GM12878 (cell line): ENCODE measurements around the gene FRMD5. TPM values are rescaled to one million over a fixed set of nuclear protein-coding genes. Genes with fewer than 3 reads are reported as not detected.

Source experiments
- ATAC-seq: fragments of 200-7000 bp; cut with Tn5 transposase; 3 replicates; pipeline ENCODE4 v1.9.1; 2020; ENCODE audit warnings: mild to moderate bottlenecking, moderate library complexity
- BruUV-seq: library from RNA; stranded (reverse); fragments of 400-500 nt; replicated peaks from 2 replicates; lab custom pipeline; 2021; lab: Mats Ljungman, UMichigan
- CTCF ChIA-PET: fragments of 300-600 bp; sonication (Branson Sonifier 250); formaldehyde crosslinking; extraction: SDS; loops from one replicate; lab custom pipeline; 2021; ENCODE audit warnings: inconsistent platforms; lab: Yijun Ruan, JAX
- POLR2A ChIA-PET: fragments of 350-600 bp; formaldehyde crosslinking; extraction: SDS; loops from one replicate; lab custom pipeline; 2021; ENCODE audit warnings: inconsistent platforms; lab: Charles Lee
- RAD21 ChIA-PET: fragments of 300-600 bp; sonication (Branson Sonifier 250); formaldehyde crosslinking; loops from one replicate; lab custom pipeline; 2023; ENCODE audit warnings: antibody characterized with exemption; ENCODE audit not compliant: unreplicated experiment; lab: Charles Lee
- SMC1A ChIA-PET: fragments of 300-600 bp; sonication (Branson Sonifier 250); formaldehyde crosslinking; loops from one replicate; lab custom pipeline; 2023; ENCODE audit not compliant: unreplicated experiment, uncharacterized antibody; lab: Charles Lee
- DNase-seq: peaks from one replicate; pipeline ENCODE4 v3.0.0-alpha.2; 2011; ENCODE audit warnings: low read depth, low spot score
- FAIRE-seq: peaks from 3 replicates; lab custom pipeline; 2011; peaks lifted over from hg19 to GRCh38; lab: Jason Lieb, UNC
- H2AFZ ChIP-seq: 2 replicates; pipeline ENCODE4 v1.6.0; 2011; ENCODE audit warnings: low read depth, low read length, control low read depth; ENCODE audit not compliant: control insufficient read depth
- H3K27ac ChIP-seq: 2 replicates; pipeline ENCODE4 v1.5.1; 2011; ENCODE audit warnings: control low read depth; ENCODE audit not compliant: control insufficient read depth, insufficient read depth
- H3K27me3 ChIP-seq, 2 experiments: replicated peaks in 1 of 2; 2 replicates each; pipeline versions ENCODE4 v1.6.0 to v1.6.1; 2011; ENCODE audit warnings: low read length in 1 of 2; ENCODE audit not compliant: control insufficient read depth in 2 of 2, insufficient read depth in 2 of 2
- H3K36me3 ChIP-seq, 2 experiments: 2 replicates each; pipeline ENCODE4 v1.5.1; 2011; ENCODE audit warnings: low read length in 1 of 2; ENCODE audit not compliant: control insufficient read depth in 2 of 2, insufficient read depth in 2 of 2
- H3K4me1 ChIP-seq: 2 replicates; pipeline ENCODE4 v1.6.1; 2011; ENCODE audit warnings: mild to moderate bottlenecking, low read length, moderate library complexity, mixed read lengths; ENCODE audit not compliant: control insufficient read depth, insufficient read depth
- H3K4me2 ChIP-seq: 2 replicates; pipeline ENCODE4 v1.6.0; 2011; ENCODE audit warnings: control low read depth; ENCODE audit not compliant: control insufficient read depth, insufficient read depth
- H3K4me3 ChIP-seq: fragments of 200-600 bp; sonication (generic); 2 replicates; pipeline ENCODE4 v1.5.1; 2016
- H3K79me2 ChIP-seq: 2 replicates; pipeline ENCODE4 v1.6.0; 2011; ENCODE audit warnings: low read length; ENCODE audit not compliant: control insufficient read depth, insufficient read depth
- H3K9ac ChIP-seq: 2 replicates; pipeline ENCODE4 v1.8.0; 2011; ENCODE audit warnings: low read length, control low read depth, mixed read lengths; ENCODE audit not compliant: control insufficient read depth, insufficient read depth
- H3K9me3 ChIP-seq: replicated peaks from 3 replicates; pipeline ENCODE4 v1.5.1; 2011; ENCODE audit warnings: mild to moderate bottlenecking, low read length; ENCODE audit not compliant: control insufficient read depth, insufficient read depth
- H4K20me1 ChIP-seq: 2 replicates; pipeline ENCODE4 v1.6.0; 2011; ENCODE audit not compliant: control insufficient read depth, insufficient read depth
- ATF3 ChIP-seq: IDR thresholded peaks from 2 replicates; pipeline ENCODE4 v1.6.1; 2011; ENCODE audit warnings: low read depth, mild to moderate bottlenecking, low read length, moderate library complexity, borderline replicate concordance; ENCODE audit errors: extremely low read depth
- BCLAF1 ChIP-seq: fragments of 450-650 bp; IDR thresholded peaks from 2 replicates; pipeline ENCODE4 v1.6.1; 2017; ENCODE audit warnings: antibody characterized with exemption, mild to moderate bottlenecking, moderate library complexity
- CHD2 ChIP-seq: IDR thresholded peaks from 2 replicates; pipeline ENCODE4 v1.6.1; 2011; ENCODE audit warnings: low read depth, low read length, improper control_type of control experiment, borderline replicate concordance
- CREB1 ChIP-seq: IDR thresholded peaks from 2 replicates; pipeline ENCODE4 v1.6.1; 2012; ENCODE audit warnings: low read depth, mild to moderate bottlenecking, inconsistent platforms
- E2F8 ChIP-seq: fragments of 450-650 bp; IDR thresholded peaks from 2 replicates; pipeline ENCODE4 v1.6.1; 2018; ENCODE audit warnings: mild to moderate bottlenecking, low read depth, moderate library complexity; ENCODE audit not compliant: partially characterized antibody
- EZH2 ChIP-seq: IDR thresholded peaks from 2 replicates; pipeline ENCODE4 v1.6.1; 2012; ENCODE audit warnings: low read depth, mild to moderate bottlenecking, control low read depth, inconsistent platforms, low read length, borderline replicate concordance; ENCODE audit not compliant: control insufficient read depth
- MXI1 ChIP-seq: fragments of 150-350 bp; IDR thresholded peaks from 2 replicates; pipeline ENCODE4 v1.6.1; 2011; ENCODE audit warnings: low read depth, mild to moderate bottlenecking, inconsistent platforms, low read length, improper control_type of control experiment
- POLR2A ChIP-seq: IDR thresholded peaks from 2 replicates; pipeline ENCODE4 v1.6.1; 2011; ENCODE audit warnings: low read depth, mild to moderate bottlenecking, low read length
- SIN3A ChIP-seq: IDR thresholded peaks from 2 replicates; pipeline ENCODE4 v1.6.1; 2012; ENCODE audit warnings: low read depth, low read length, improper control_type of control experiment
- SMC3 ChIP-seq: IDR thresholded peaks from 2 replicates; pipeline ENCODE4 v1.6.1; 2011; ENCODE audit warnings: low read length, improper control_type of control experiment, borderline replicate concordance
- WGBS: methylation state at CpG from one replicate; pipeline ENCODE4 v1.1.6; 2016; ENCODE audit warnings: low lambda C conversion rate; ENCODE audit not compliant: insufficient replicate concordance, insufficient coverage; ENCODE audit errors: missing lambda C conversion rate; 5-methylcytosine and 5-hydroxymethylcytosine counted together
- in situ Hi-C: fragments of 300-500 bp; cut with MboI; formaldehyde crosslinking; loops from 9 replicates; pipeline ENCODE4 v1.14.3; 2018; ENCODE audit warnings: mixed read lengths
- intact Hi-C: fragments of 100-400 bp; cut with micrococcal nuclease; formaldehyde crosslinking; loops from one replicate; pipeline ENCODE4 v1.14.2; 2022; ENCODE audit not compliant: unreplicated experiment
- polyA plus RNA-seq, 11 experiments: library from polyadenylated mRNA; depleted of rRNA in 4 of 11; unstranded in 6 of 11; stranded (reverse) in 5 of 11; fragments of >200 nt; fragmentation: Nextera tagmentation in 4 of 11; fragmentation: Illumina TruSeq in 1 of 11; extraction: Ambion mirVana in 4 of 11; extraction: Trizol in 1 of 11; gene quantifications; 1 replicate in 1 of 11; 2 replicates in 10 of 11; pipeline versions ENCODE4 v1.2.1 to v1.2.3, GENCODE V29; 2011 to 2016; ENCODE audit warnings: inconsistent platforms in 2 of 11, missing spikeins in 2 of 11, low read depth in 1 of 11
- total RNA-seq, 4 experiments: library from RNA; depleted of rRNA in 3 of 4; stranded (reverse); fragments of >200 nt in 3 of 4; fragmentation: Illumina TruSeq in 1 of 4; extraction: Trizol in 1 of 4; gene quantifications; 2 replicates each; pipeline versions ENCODE4 v1.2.1 to v1.2.3, GENCODE V29; 2013 to 2021

FRMD5 gene
- total and polyA plus RNA-seq, 10 of the 15 experiments (the other 5 are each of a cell fraction or from before 2014, with no cell fraction given), result 0.26 to 6.4 (median 0.68) TPM; not detected in 1

- intact Hi-C loops (no loop called here), in situ Hi-C loops (no loop called here)
These were observed 306.0 kb downstream of the FRMD5 start for GRCh38 chr15:43889042-43889441.

More at GRCh38 chr15:43889042-43889441, 306.0 kb downstream of the FRMD5 start:
- BruUV-seq, result no TSS peak
- ChIA-PET POLR2A (interaction anchor here (0.6 kb wide), 1 partner anchor 79 kb away, joined by 3 read pairs; no protein-coding TSS in a partner anchor), RAD21 (no interaction called here), CTCF (interaction anchor here (1.1 kb wide), 1 partner anchor 14 kb away, joined by 3 read pairs; no protein-coding TSS in a partner anchor), SMC1A (no interaction called here)
- no peak overlapping the region for H3K27ac ChIP-seq
- FAIRE-seq, result no peak
- WGBS, result 72% methylated on average over 3 of the region's 3 CpGs
- no peaks in the 10 kb centered on the region; a peak in 1 of 4 replicates for H3K36me3 ChIP-seq
- TF ChIP-seq SMC3 (no peak), BCLAF1 (no peak), SIN3A (no peak), CREB1 (no peak), CHD2 (no peak), MXI1 (no peak), POLR2A (no peak), E2F8 (no peak), ATF3 (no peak), EZH2 (no peak)
- no peaks in the 10 kb centered on the region for H3K27me3 ChIP-seq
- H3K9me3 ChIP-seq, result no peaks in the 10 kb centered on the region
- no peak overlapping the region for H3K9ac ChIP-seq
- H4K20me1 ChIP-seq, result no peaks in the 10 kb centered on the region; the same call in 1 of the 2 replicates
- H3K79me2 ChIP-seq, result no peaks in the 10 kb centered on the region
- ATAC-seq, result no peak
- H2AFZ ChIP-seq, result no peak overlapping the region
- H3K4me1 ChIP-seq, result no peaks in the 10 kb centered on the region
- no peak for DNase-seq
- H3K4me2 ChIP-seq, result no peak overlapping the region
- H3K4me3 ChIP-seq, result no peak overlapping the region
